Naive thymus-derived CD4-positive, alpha-beta T cell (primary cell): ENCODE data around the gene PTPN20. TPM values are rescaled to one million over a fixed set of nuclear protein-coding genes. Genes with fewer than 3 reads are reported as not detected.

Experiments used
- ATAC-seq: fragments of 150-1000 bp; cut with Tn5 transposase; 2 replicates; pipeline ENCODE4 v1.10.0; 2021; ENCODE audit warnings: mild to moderate bottlenecking, moderate library complexity
- CTCF ChIA-PET: fragments of 350-600 bp; sonication (Branson Sonifier 250); formaldehyde crosslinking; loops from one replicate; lab custom pipeline; 2021; ENCODE audit warnings: antibody characterized with exemption; lab: Charles Lee
- POLR2A ChIA-PET: fragments of 350-600 bp; sonication (Branson Sonifier 250); formaldehyde crosslinking; loops from one replicate; lab custom pipeline; 2021; ENCODE audit warnings: antibody characterized with exemption, inconsistent platforms; lab: Charles Lee
- DNase-seq, 9 donors: peaks; one replicate each; pipeline versions ENCODE4 v3.0.0 to v3.0.0-alpha.2; 2020 to 2022; ENCODE audit warnings: mixed read lengths in 1 of 9
- H3K27ac ChIP-seq: one replicate; pipeline ENCODE4 v1.7.0; 2013; ENCODE audit warnings: mild to moderate bottlenecking, low read depth, low read length, moderate library complexity
- H3K27me3 ChIP-seq, 2 donors: one replicate each; pipeline ENCODE4 v1.7.0; 2013; ENCODE audit warnings: low read length in 2 of 2, mild to moderate bottlenecking in 2 of 2, moderate library complexity in 2 of 2; ENCODE audit not compliant: control insufficient read depth in 2 of 2, insufficient read depth in 2 of 2
- H3K36me3 ChIP-seq, 3 experiments: 1 replicate in 2 of 3; 2 replicates in 1 of 3; pipeline ENCODE4 v1.7.0; 2013; ENCODE audit warnings: low read length in 3 of 3, mild to moderate bottlenecking in 3 of 3, moderate library complexity in 1 of 3; ENCODE audit not compliant: insufficient read depth in 3 of 3, control insufficient read depth in 2 of 3
- H3K4me1 ChIP-seq, 2 donors: one replicate each; pipeline ENCODE4 v1.7.0; 2013; ENCODE audit warnings: low read length in 2 of 2, mild to moderate bottlenecking in 2 of 2, moderate library complexity in 1 of 2; ENCODE audit not compliant: control insufficient read depth in 2 of 2, insufficient read depth in 2 of 2
- H3K4me3 ChIP-seq: 2 replicates; pipeline ENCODE4 v1.7.0; 2013; ENCODE audit warnings: mild to moderate bottlenecking, low read length
- H3K9me3 ChIP-seq, 3 experiments: 1 replicate in 2 of 3; 2 replicates in 1 of 3; pipeline ENCODE4 v1.7.0; 2013; ENCODE audit warnings: low read length in 3 of 3; ENCODE audit not compliant: control insufficient read depth in 2 of 3
- H3K27ac Mint-ChIP-seq, 9 donors: one replicate each; pipeline ENCODE4 v1.8.0; 2020 to 2022; ENCODE audit warnings: mixed read lengths in 9 of 9, mild to moderate bottlenecking in 8 of 9, moderate library complexity in 5 of 9, inconsistent platforms in 2 of 9
- H3K27me3 Mint-ChIP-seq, 5 donors: one replicate each; pipeline ENCODE4 v1.8.0; 2021 to 2022; ENCODE audit warnings: mixed read lengths in 5 of 5, mild to moderate bottlenecking in 1 of 5
- H3K36me3 Mint-ChIP-seq, 5 donors: one replicate each; pipeline ENCODE4 v1.8.0; 2020 to 2022; ENCODE audit warnings: mixed read lengths in 5 of 5, mild to moderate bottlenecking in 3 of 5, inconsistent platforms in 1 of 5
- H3K4me1 Mint-ChIP-seq, 7 donors: one replicate each; pipeline ENCODE4 v1.8.0; 2020 to 2022; ENCODE audit warnings: mixed read lengths in 7 of 7, mild to moderate bottlenecking in 3 of 7, inconsistent platforms in 1 of 7
- H3K4me3 Mint-ChIP-seq, 10 donors: one replicate each; pipeline ENCODE4 v1.8.0; 2020 to 2022; ENCODE audit warnings: mild to moderate bottlenecking in 10 of 10, mixed read lengths in 10 of 10, moderate library complexity in 6 of 10, inconsistent platforms in 2 of 10
- H3K9me3 Mint-ChIP-seq, 11 donors: one replicate each; pipeline ENCODE4 v1.8.0; 2020 to 2022; ENCODE audit warnings: mixed read lengths in 11 of 11, mild to moderate bottlenecking in 4 of 11, inconsistent platforms in 1 of 11, moderate library complexity in 1 of 11
- intact Hi-C, 2 donors: fragments of 100-400 bp; cut with micrococcal nuclease; formaldehyde crosslinking; loops; one replicate each; pipeline ENCODE4 v1.15.1; 2023
- polyA plus RNA-seq, 2 donors: library from polyadenylated mRNA; unstranded; fragments of 300-500 nt; fragmentation: Illumina TruSeq; gene quantifications; one replicate each; pipeline ENCODE4 v1.2.3, GENCODE V29; 2021
- total RNA-seq, 6 experiments: library from RNA in 5 of 6; stranded (reverse) in 5 of 6; gene quantifications; 1 replicate in 5 of 6; 2 replicates in 1 of 6; pipeline ENCODE4 v1.2.3 and lab custom pipeline; 2021 to 2026

The PTPN20 gene
- total and polyA plus RNA-seq, 7 experiments from 2014 or later = 0.22 to 3.8 (median 1.7) TPM

DNA sequence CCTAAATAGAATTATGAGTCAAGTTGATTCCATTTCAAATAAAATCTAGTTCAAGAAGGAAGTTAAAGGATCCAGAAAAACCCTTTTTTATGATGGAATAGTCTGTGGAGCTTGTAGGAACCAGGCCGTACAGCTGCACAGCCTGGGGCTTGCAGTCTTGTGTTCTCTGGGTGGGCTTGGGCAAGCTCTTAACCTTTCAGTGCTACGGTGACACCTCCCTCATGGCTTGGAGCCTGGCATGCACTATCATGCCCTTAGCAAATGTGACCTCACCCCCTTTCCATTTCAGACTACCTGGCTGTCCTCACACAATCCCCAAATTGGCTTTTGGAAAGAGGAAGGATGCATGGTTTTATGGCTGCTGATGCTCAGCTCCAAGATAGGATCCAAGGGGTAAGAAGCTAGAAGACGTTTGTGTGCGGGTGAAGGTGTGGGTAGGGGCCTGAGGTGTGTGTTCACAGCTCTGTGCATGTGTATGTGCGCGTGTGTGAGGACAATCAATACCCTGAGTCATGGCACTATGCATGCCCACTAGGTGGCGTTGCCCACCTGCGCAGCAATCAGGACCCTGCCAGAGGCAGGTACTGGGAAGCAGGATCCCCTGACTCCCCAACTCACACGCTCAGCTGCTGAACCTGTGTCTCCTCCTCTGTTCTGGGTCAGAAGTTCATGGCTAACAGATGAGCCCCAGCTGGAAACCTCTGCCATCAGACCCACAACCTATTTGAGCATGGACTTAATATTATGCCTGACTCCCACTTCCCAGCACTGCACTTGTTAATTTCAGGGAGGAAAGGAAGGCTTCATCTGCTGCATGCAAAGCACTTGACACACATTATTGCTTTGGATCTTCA, 113.4 kb downstream of the PTPN20 start:
- Histone ChIP-seq H3K4me3 (no peak overlapping the region), H3K4me1 (no peaks in the 10 kb centered on the region), H3K27ac (no peak overlapping the region), H3K27me3 (no peaks in the 10 kb centered on the region), H3K36me3 (no peaks in the 10 kb centered on the region), H3K9me3 (no peaks in the 10 kb centered on the region)
- intact Hi-C loops = loop anchor here (1.0 to 5.0 kb wide), 6 partner anchors 23 to 316 kb away; no protein-coding TSS in a partner anchor
- ChIA-PET POLR2A (interaction anchor here (0.6 to 1.1 kb wide), 4 partner anchors 142 to 289 kb away, joined by 3 read pairs; no protein-coding TSS in a partner anchor), CTCF (interaction anchor here (0.5 to 4.0 kb wide), 27 partner anchors 9 to 371 kb away, joined by 3 to 93 read pairs (median 3); partner anchors contain the start of gene RBP3)
- no peaks in the 10 kb centered on the region for H3K36me3 Mint-ChIP-seq
- H3K27ac Mint-ChIP-seq = peak overlapping the region in 1 of 9 donors; percentile 53
- H3K9me3 Mint-ChIP-seq = peaks cover 0 to 2% (median 0%) of the 10 kb centered on the region in 11 donors
- DNase-seq (peak; percentile 43 to 73 (median 60)), ATAC-seq (peak; percentile 76)
- no peak overlapping the region for H3K4me3 Mint-ChIP-seq
- H3K4me1 Mint-ChIP-seq = peaks cover 0 to 7% (median 5%) of the 10 kb centered on the region in 7 donors
- H3K27me3 Mint-ChIP-seq = peaks cover 0 to 7% (median 4%) of the 10 kb centered on the region in 5 donors

DNA sequence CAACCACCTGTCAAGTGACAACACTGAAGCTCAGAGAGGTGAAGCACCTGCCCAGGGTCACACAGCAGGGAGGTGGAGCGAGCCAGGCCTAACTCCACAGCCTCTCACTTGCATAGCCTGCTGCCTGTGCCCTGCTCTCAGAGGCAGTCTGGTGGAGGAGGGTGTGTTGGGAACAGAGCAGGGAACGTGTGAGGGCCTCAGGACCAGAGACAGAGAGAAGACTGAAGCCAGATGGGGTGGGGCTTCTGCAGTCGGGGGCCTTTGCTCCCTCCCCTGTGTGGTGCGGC, 114.0 kb downstream of the PTPN20 start:
- peak in 1 of 9 donors; percentile 19 for DNase-seq
- peaks cover 0 to 2% (median 0%) of the 10 kb centered on the region in 11 donors for H3K9me3 Mint-ChIP-seq
- ChIA-PET CTCF (interaction anchor here (0.6 to 4.0 kb wide), 18 partner anchors 8 to 350 kb away, joined by 3 to 93 read pairs (median 4); partner anchors contain the start of gene RBP3), POLR2A (interaction anchor here (0.9 to 1.1 kb wide), 3 partner anchors 23 to 289 kb away, joined by 3 read pairs; no protein-coding TSS in a partner anchor)
- peaks cover 0 to 7% (median 5%) of the 10 kb centered on the region in 7 donors for H3K4me1 Mint-ChIP-seq
- intact Hi-C loops = loop anchor here in 1 of 2 donors (5.0 kb wide), 1 partner anchor 142 kb away; no protein-coding TSS in a partner anchor
- Histone ChIP-seq H3K36me3 (no peaks in the 10 kb centered on the region), H3K4me3 (no peak overlapping the region), H3K4me1 (no peaks in the 10 kb centered on the region), H3K27ac (no peak overlapping the region), H3K9me3 (no peaks in the 10 kb centered on the region), H3K27me3 (no peaks in the 10 kb centered on the region)
- peaks cover 0 to 7% (median 4%) of the 10 kb centered on the region in 5 donors for H3K27me3 Mint-ChIP-seq
- no peaks in the 10 kb centered on the region for H3K36me3 Mint-ChIP-seq
- ATAC-seq = no peak
- H3K27ac Mint-ChIP-seq = peak overlapping the region in 1 of 9 donors; percentile 65
- H3K4me3 Mint-ChIP-seq = no peak overlapping the region

DNA sequence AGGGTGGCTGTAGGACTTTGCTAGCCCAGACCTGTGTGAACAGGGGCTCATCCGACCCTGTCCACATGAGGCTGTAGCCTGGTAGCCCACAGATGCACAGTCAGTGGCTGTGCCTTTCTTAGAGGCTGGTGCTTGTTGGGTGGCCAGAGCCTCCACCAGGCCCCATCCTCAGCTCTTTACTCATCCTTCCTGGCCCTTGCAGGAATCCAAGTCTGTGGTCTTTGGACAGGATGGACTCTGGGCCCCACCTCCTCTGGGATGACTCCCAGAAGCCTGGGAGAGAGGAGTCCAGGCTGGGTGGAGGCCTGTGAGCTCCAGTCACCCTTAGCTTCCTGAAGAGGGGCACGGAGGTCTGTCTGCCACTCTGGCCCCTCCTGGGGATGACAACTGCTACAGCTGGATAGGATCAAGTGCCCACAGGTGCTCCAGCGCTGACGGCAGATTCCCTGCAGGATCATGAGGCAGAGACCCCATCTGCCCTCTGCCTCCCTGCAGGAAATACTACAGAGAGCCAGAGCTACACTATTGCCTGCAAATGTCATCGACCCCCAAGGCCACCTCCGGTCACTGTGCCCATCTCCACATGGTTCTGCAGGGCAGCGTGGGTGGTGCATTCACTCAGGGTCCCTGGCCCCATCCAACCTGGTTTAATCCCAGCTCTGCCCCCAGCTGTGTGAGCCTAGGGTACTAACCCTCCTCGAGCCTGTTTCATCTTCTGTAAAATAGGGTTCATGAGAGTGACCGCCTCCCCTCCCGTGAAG, 114.5 kb downstream of the PTPN20 start:
- Histone ChIP-seq H3K4me1 (no peaks in the 10 kb centered on the region), H3K4me3 (no peak overlapping the region), H3K27me3 (no peaks in the 10 kb centered on the region), H3K27ac (no peak overlapping the region), H3K9me3 (no peaks in the 10 kb centered on the region), H3K36me3 (no peaks in the 10 kb centered on the region)
- ChIA-PET CTCF (interaction anchor here (0.6 to 4.0 kb wide), 14 partner anchors 7 to 350 kb away, joined by 3 to 93 read pairs (median 4); no protein-coding TSS in a partner anchor), POLR2A (interaction anchor here (0.9 kb wide), 1 partner anchor 22 kb away, joined by 3 read pairs; no protein-coding TSS in a partner anchor)
- peaks cover 0 to 7% (median 5%) of the 10 kb centered on the region in 7 donors for H3K4me1 Mint-ChIP-seq
- DNase-seq = no peak
- intact Hi-C loops = loop anchor here in 1 of 2 donors (5.0 kb wide), 1 partner anchor 142 kb away; no protein-coding TSS in a partner anchor
- peaks cover 0 to 7% (median 4%) of the 10 kb centered on the region in 5 donors for H3K27me3 Mint-ChIP-seq
- H3K27ac Mint-ChIP-seq = no peak overlapping the region
- no peak overlapping the region for H3K4me3 Mint-ChIP-seq
- ATAC-seq = no peak
- H3K9me3 Mint-ChIP-seq = peaks cover 0 to 2% (median 0%) of the 10 kb centered on the region in 11 donors
- H3K36me3 Mint-ChIP-seq = no peaks in the 10 kb centered on the region

DNA sequence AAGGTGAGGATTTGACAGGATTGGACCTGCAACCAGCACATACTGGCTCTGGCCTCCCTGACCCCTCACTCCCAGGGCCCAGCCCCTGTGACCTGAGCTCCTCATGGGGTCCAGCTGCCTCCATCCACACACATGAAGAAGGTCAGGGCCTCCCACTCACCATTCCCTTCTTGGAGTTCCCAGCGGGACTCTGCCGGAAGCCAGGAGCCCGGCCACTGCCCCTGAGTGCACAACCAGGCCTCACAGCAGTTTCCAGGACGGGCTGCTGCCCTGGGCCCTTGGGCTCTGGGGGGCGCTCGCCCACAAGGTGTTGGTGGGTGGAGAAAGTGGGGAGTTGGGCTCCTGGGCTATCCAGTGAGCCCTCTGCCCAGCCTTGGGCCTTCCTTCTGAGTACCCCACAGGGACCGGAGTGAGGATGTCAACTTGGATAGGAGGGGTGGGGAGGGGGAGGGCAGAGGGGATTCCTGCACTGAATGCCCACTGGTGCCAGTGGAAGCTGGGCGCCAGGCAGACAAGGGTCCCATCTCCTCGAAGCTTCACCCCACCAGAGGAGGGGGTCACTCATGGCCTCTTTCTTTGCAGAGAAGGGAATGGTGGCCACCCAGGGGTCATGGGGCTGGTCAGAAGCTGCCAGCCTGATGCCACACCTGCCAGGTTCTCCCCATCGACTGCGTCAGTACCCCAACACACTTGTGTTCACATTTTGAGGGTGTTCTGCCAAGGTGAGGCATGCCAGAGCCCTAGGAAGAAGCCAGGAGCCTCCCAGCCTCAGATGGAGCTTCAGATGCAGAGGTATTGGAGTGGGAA, 115.3 kb downstream of the PTPN20 start:
- H3K27me3 ChIP-seq = no peaks in the 10 kb centered on the region
- H3K4me3 ChIP-seq = no peak overlapping the region
- peak in 1 of 9 donors; percentile 11 for DNase-seq
- no peak overlapping the region for H3K27ac Mint-ChIP-seq
- H3K9me3 Mint-ChIP-seq = peaks cover 0 to 2% (median 0%) of the 10 kb centered on the region in 11 donors
- no peaks in the 10 kb centered on the region for H3K36me3 Mint-ChIP-seq
- no peaks in the 10 kb centered on the region for H3K36me3 ChIP-seq
- H3K27me3 Mint-ChIP-seq = peaks cover 0 to 7% (median 4%) of the 10 kb centered on the region in 5 donors
- ChIA-PET POLR2A (no interaction called here), CTCF (interaction anchor here (0.7 to 4.0 kb wide), 6 partner anchors 21 to 314 kb away, joined by 3 to 93 read pairs (median 5); no protein-coding TSS in a partner anchor)
- H3K9me3 ChIP-seq = no peaks in the 10 kb centered on the region
- H3K4me1 ChIP-seq = no peaks in the 10 kb centered on the region
- no peak overlapping the region for H3K27ac ChIP-seq
- no peak for ATAC-seq
- intact Hi-C loops = loop anchor here in 1 of 2 donors (5.0 kb wide), 1 partner anchor 141 kb away; no protein-coding TSS in a partner anchor
- H3K4me3 Mint-ChIP-seq = no peak overlapping the region
- H3K4me1 Mint-ChIP-seq = peaks cover 0 to 7% (median 5%) of the 10 kb centered on the region in 7 donors

DNA sequence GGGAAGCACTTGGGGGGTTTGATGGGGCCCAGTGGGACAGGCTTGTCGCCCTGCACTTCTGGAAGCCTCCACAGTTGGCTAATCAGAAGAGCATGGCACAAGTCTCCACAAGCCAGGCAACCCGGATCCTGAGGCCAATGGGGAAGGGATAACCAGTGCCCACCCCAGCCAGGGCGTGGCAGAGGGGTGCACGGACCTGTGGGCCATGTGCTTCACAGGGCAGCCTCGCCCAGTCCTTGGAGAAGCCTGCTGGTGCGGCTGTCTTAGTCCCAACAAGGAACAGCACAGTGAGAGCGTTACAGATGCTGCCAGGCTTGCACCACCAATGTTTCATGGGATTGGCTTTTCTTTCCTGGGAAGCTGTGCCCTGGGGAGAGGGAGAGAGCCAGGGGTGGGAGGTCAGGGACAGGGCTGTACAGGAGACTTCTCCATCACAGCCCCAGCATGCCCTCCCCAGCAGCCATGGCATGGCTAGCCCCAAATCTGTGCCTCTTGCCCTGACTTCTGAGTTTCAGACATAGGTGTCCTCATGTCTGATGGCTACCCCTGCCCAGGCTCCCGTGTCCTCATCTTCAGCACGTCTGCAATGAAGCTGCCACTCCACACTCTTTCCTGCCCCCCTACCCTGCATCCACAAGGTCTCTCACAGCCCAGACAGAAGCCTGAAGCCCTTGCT, 116.0 kb downstream of the PTPN20 start:
- DNase-seq = peak in 1 of 9 donors; percentile 16
- Histone ChIP-seq H3K27ac (no peak overlapping the region), H3K27me3 (no peaks in the 10 kb centered on the region), H3K4me1 (no peaks in the 10 kb centered on the region), H3K4me3 (no peak overlapping the region), H3K36me3 (no peaks in the 10 kb centered on the region), H3K9me3 (no peaks in the 10 kb centered on the region)
- H3K4me3 Mint-ChIP-seq = no peak overlapping the region
- intact Hi-C loops = loop anchor here in 1 of 2 donors (5.0 kb wide), 1 partner anchor 140 kb away; no protein-coding TSS in a partner anchor
- peaks cover 0 to 2% (median 0%) of the 10 kb centered on the region in 11 donors for H3K9me3 Mint-ChIP-seq
- POLR2A ChIA-PET = no interaction called here
- H3K27ac Mint-ChIP-seq = no peak overlapping the region
- H3K36me3 Mint-ChIP-seq = no peaks in the 10 kb centered on the region
- H3K4me1 Mint-ChIP-seq = peaks cover 0 to 7% (median 5%) of the 10 kb centered on the region in 7 donors
- CTCF ChIA-PET = interaction anchor here (1.2 to 4.0 kb wide), 2 partner anchors 20 to 286 kb away, joined by 3 to 93 read pairs; no protein-coding TSS in a partner anchor
- ATAC-seq = no peak
- H3K27me3 Mint-ChIP-seq = peaks cover 0 to 7% (median 4%) of the 10 kb centered on the region in 5 donors
